Adrenal gland (tissue), 5 donors: ENCODE measurements around the gene B4GALNT3.

Experiments
- CTCF ChIP-seq, 6 experiments: fragments of 450-650 bp in 4 of 6; fragments of 200-600 bp in 2 of 6; sonication (generic) in 1 of 6; IDR thresholded peaks; 1 replicate in 5 of 6; 2 replicates in 1 of 6; pipeline versions ENCODE4 v1.5.1 to v1.8.0; 2016 to 2021; ENCODE audit warnings: antibody characterized with exemption in 6 of 6, mild to moderate bottlenecking in 2 of 6, moderate library complexity in 1 of 6
- POLR2A ChIP-seq, 2 donors: fragments of 450-650 bp; IDR thresholded peaks; one replicate each; pipeline ENCODE4 v1.6.1; 2017; ENCODE audit warnings: antibody characterized with exemption in 2 of 2, mild to moderate bottlenecking in 2 of 2, moderate library complexity in 1 of 2
- donor health status: DM: no; HTN: no; CAD: no.

GRCh38 chr12:539540-540310, 80.0 kb downstream of the B4GALNT3 start:
- no peak for TF ChIP-seq CTCF (IDR thresholded peaks at IDR 0.05)
- no peak for TF ChIP-seq POLR2A (IDR thresholded peaks at IDR 0.05)
